ENCODE measurements around the gene TMX1.

- TF ChIP-seq CTCF (conservative IDR thresholded peaks at IDR 0.05 in 1 of 2, IDR thresholded peaks at IDR 0.05 in 1 of 2; ENCODE audit: extremely low read depth in 1 of 2, insufficient read depth in 1 of 2, low read depth in 1 of 2, low read length in 2 of 2) (no peak), EZH2 (IDR thresholded peaks at IDR 0.05; ENCODE audit: borderline replicate concordance, low read length) (no peak)
These were observed 42.5 kb downstream of the TMX1 start for GRCh38 chr14:51282517-51282916.

Data from mammary epithelial cell (primary cell).